ENCODE results near the gene LDLRAD4.

Gene LDLRAD4

DNA sequence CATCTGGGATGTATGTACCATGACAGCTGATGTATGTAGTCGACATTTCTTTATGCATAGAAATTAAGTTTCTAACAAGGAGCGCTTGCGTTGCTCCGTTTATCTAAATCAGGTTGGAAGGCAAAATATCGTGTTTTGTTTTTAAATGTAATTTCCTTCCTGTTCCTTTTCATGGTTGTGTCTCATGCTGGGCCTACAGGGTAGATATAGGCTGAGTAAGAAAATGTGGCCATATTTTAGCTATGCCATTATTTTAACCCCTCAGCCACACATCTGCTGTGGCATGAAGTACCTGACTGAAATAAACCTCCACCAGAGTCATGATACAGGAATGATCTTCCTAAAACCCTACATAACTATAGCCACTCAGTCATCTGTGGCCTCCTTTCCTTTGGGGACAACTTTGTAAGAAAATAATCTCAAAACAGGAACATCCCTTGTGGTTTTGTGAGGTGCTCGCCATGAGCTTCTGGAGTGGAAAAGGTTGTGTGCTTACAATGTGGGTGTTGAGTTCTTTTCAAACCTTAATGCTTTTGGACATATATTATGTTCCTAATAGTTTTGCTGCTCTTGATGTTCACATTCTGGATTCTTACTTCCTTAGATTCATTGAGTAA is 293.5 kb downstream of the LDLRAD4 start:
- Histone ChIP-seq H3K4me3 (ENCODE audit: low read depth in 1 of 5, low read length in 5 of 5) (no peak overlapping the region), H3K36me3 (ENCODE audit: control insufficient read depth in 5 of 5, insufficient read depth in 5 of 5, low read length in 5 of 5) (peaks cover 0 to 8% (median 0%) of the 10 kb centered on the region in 5 donors), H3K27ac (ENCODE audit: low read depth, low read length) (no peak overlapping the region), H3K4me1 (ENCODE audit: control insufficient read depth in 5 of 5, insufficient read depth in 5 of 5, low read length in 5 of 5) (peaks cover 0 to 2% (median 0%) of the 10 kb centered on the region in 5 donors), H3K9ac (ENCODE audit: low read length in 5 of 5) (no peak overlapping the region), H3K9me3 (ENCODE audit: control insufficient read depth in 5 of 5, low read length in 5 of 5) (no peaks in the 10 kb centered on the region), H3K27me3 (ENCODE audit: control insufficient read depth in 5 of 5, insufficient read depth in 4 of 5, low read length in 5 of 5) (no peaks in the 10 kb centered on the region)

DNA sequence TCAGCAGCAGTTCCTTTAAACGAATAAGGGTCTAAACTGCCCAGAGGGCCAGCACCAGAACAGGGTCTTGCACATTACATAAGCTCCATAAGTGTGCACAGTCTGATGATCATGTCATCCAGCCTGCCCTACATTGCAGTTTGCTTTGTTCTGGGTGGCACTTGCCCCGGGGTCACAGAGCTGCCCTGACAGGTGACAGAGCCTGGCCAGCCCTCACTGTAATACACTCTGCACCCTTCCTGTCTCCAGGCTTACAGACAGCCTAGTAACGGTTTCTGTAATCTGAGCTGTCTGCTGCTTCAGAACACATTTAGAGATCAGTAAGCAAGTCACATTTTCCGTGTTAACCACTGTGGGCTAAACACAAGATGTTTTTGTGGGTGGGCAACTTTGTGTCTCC is 294.5 kb downstream of the LDLRAD4 start:
- Histone ChIP-seq H3K4me1 (ENCODE audit: control insufficient read depth in 5 of 5, insufficient read depth in 5 of 5, low read length in 5 of 5) (peaks cover 0 to 2% (median 0%) of the 10 kb centered on the region in 5 donors), H3K36me3 (ENCODE audit: control insufficient read depth in 5 of 5, insufficient read depth in 5 of 5, low read length in 5 of 5) (peaks cover 0 to 10% (median 0%) of the 10 kb centered on the region in 5 donors), H3K27me3 (ENCODE audit: control insufficient read depth in 5 of 5, insufficient read depth in 4 of 5, low read length in 5 of 5) (no peaks in the 10 kb centered on the region), H3K4me3 (ENCODE audit: low read depth in 1 of 5, low read length in 5 of 5) (no peak overlapping the region), H3K9me3 (ENCODE audit: control insufficient read depth in 5 of 5, low read length in 5 of 5) (peaks cover 0 to 2% (median 0%) of the 10 kb centered on the region in 5 donors), H3K9ac (ENCODE audit: low read length in 5 of 5) (no peak overlapping the region), H3K27ac (ENCODE audit: low read depth, low read length) (no peak overlapping the region)

DNA sequence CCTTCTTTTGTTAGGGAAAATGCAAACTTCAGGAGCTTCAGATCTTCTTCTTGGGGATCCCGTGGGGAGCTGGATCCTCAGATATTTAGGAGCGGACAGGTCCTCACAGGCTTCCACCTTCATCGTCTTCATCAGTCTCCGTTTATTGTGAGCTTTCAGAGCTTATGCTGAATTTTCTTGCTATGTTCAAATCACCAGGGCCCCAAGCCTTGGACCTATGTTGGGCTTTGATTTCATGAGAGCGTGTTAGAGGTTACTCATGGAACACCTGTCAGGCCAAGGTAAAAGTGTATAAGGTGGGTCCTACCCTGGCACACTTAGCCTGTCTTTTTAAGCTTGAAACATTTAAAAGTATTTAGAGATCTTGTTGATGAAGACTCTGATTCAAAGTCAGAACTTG is 294.9 kb downstream of the LDLRAD4 start:
- Histone ChIP-seq H3K27ac (ENCODE audit: low read depth, low read length) (no peak overlapping the region), H3K4me3 (ENCODE audit: low read depth in 1 of 5, low read length in 5 of 5) (no peak overlapping the region), H3K36me3 (ENCODE audit: control insufficient read depth in 5 of 5, insufficient read depth in 5 of 5, low read length in 5 of 5) (peaks cover 0 to 10% (median 0%) of the 10 kb centered on the region in 5 donors)

DNA sequence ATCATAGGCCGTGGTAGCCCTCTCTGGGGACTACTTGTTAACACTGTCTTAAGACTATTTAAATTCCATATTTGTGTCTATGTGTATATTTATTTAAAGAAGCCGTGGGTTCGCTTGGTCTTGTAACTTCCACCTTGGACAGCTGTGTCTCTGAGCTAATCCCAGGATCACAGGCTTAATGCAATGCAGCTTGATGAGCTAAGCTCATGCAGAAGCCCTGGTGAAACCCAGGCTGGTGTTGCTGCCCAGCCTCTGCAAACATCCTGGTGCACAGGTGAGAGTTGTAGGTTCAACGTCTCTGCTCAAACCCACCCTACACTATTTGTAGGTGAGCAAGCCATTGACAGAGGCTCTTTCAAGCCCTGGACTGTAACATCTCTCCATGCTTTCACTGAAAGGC is 296.0 kb downstream of the LDLRAD4 start:
- Histone ChIP-seq H3K27ac (ENCODE audit: low read depth, low read length) (no peak overlapping the region), H3K27me3 (ENCODE audit: control insufficient read depth in 5 of 5, insufficient read depth in 4 of 5, low read length in 5 of 5) (no peaks in the 10 kb centered on the region), H3K4me3 (ENCODE audit: low read depth in 1 of 5, low read length in 5 of 5) (no peak overlapping the region), H3K9me3 (ENCODE audit: control insufficient read depth in 5 of 5, low read length in 5 of 5) (peaks cover 0 to 3% (median 0%) of the 10 kb centered on the region in 5 donors), H3K4me1 (ENCODE audit: control insufficient read depth in 5 of 5, insufficient read depth in 5 of 5, low read length in 5 of 5) (peaks cover 0 to 3% (median 2%) of the 10 kb centered on the region in 5 donors), H3K9ac (ENCODE audit: low read length in 5 of 5) (no peak overlapping the region), H3K36me3 (ENCODE audit: control insufficient read depth in 5 of 5, insufficient read depth in 5 of 5, low read length in 5 of 5) (peaks cover 0 to 10% (median 0%) of the 10 kb centered on the region in 5 donors)

More for the DNA sequence above, 294.9 kb downstream of the LDLRAD4 start:
- peaks cover 0 to 2% (median 0%) of the 10 kb centered on the region in 5 donors for H3K4me1 ChIP-seq (ENCODE audit: control insufficient read depth in 5 of 5, insufficient read depth in 5 of 5, low read length in 5 of 5)
- H3K27me3 ChIP-seq (ENCODE audit: control insufficient read depth in 5 of 5, insufficient read depth in 4 of 5, low read length in 5 of 5): no peaks in the 10 kb centered on the region
- no peak overlapping the region for H3K9ac ChIP-seq (ENCODE audit: low read length in 5 of 5)
- H3K9me3 ChIP-seq (ENCODE audit: control insufficient read depth in 5 of 5, low read length in 5 of 5): peaks cover 0 to 3% (median 0%) of the 10 kb centered on the region in 5 donors

DNA sequence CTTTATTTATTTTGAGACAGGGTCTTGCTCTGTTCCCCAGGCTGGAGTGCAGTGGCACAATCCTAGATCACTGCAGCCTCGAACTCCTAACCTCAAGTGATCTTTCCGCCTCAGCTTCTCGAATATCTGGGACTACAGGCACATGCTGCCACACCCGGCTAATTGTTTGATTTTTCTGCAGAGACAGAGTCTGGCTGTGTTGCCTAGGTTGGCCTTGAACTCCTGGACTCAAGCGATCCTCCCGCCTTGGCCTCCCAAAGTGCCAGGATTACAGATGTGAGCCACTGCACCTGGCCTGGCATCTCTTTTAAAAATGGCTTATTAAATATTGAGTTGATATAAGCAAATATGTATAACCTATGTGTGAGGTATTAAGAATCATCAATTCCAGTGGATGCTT is 298.3 kb downstream of the LDLRAD4 start:
- peaks cover 2 to 12% (median 3%) of the 10 kb centered on the region in 5 donors for H3K4me1 ChIP-seq (ENCODE audit: control insufficient read depth in 5 of 5, insufficient read depth in 5 of 5, low read length in 5 of 5)
- H3K36me3 ChIP-seq (ENCODE audit: control insufficient read depth in 5 of 5, insufficient read depth in 5 of 5, low read length in 5 of 5): peaks cover 0 to 10% (median 0%) of the 10 kb centered on the region in 5 donors
- H3K27ac ChIP-seq (ENCODE audit: low read depth, low read length): no peak overlapping the region
- H3K9ac ChIP-seq (ENCODE audit: low read length in 5 of 5): no peak overlapping the region
- H3K9me3 ChIP-seq (ENCODE audit: control insufficient read depth in 5 of 5, low read length in 5 of 5): peaks cover 0 to 3% (median 0%) of the 10 kb centered on the region in 5 donors
- H3K27me3 ChIP-seq (ENCODE audit: control insufficient read depth in 5 of 5, insufficient read depth in 4 of 5, low read length in 5 of 5): no peaks in the 10 kb centered on the region
- H3K4me3 ChIP-seq (ENCODE audit: low read depth in 1 of 5, low read length in 5 of 5): no peak overlapping the region

DNA sequence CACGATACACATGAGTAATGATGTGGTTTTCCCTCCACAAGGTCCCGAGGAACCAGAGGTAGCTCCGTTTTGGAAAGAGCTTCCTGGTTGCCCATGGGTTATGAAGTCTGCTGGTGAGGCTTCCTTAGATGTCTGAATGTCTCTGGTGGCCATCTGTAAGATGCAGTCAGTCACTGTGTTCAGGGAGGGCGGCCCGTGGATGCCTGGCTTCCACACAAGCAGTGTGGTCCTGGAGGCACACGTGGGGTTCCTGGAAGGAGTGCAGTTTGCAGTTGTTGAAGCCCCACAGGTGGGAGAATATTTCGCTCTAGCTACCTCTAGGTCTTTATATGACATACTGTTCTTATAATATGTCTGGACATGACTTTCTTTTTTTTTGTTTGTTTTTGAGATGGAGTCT is 298.8 kb downstream of the LDLRAD4 start:
- H3K9ac ChIP-seq (ENCODE audit: low read length in 5 of 5): no peak overlapping the region
- H3K4me1 ChIP-seq (ENCODE audit: control insufficient read depth in 5 of 5, insufficient read depth in 5 of 5, low read length in 5 of 5): peaks cover 2 to 12% (median 3%) of the 10 kb centered on the region in 5 donors
- no peaks in the 10 kb centered on the region for H3K27me3 ChIP-seq (ENCODE audit: control insufficient read depth in 5 of 5, insufficient read depth in 4 of 5, low read length in 5 of 5)
- no peak overlapping the region for H3K27ac ChIP-seq (ENCODE audit: low read depth, low read length)
- peaks cover 0 to 10% (median 0%) of the 10 kb centered on the region in 5 donors for H3K36me3 ChIP-seq (ENCODE audit: control insufficient read depth in 5 of 5, insufficient read depth in 5 of 5, low read length in 5 of 5)
- peaks cover 0 to 3% (median 0%) of the 10 kb centered on the region in 5 donors for H3K9me3 ChIP-seq (ENCODE audit: control insufficient read depth in 5 of 5, low read length in 5 of 5)
- H3K4me3 ChIP-seq (ENCODE audit: low read depth in 1 of 5, low read length in 5 of 5): no peak overlapping the region

DNA sequence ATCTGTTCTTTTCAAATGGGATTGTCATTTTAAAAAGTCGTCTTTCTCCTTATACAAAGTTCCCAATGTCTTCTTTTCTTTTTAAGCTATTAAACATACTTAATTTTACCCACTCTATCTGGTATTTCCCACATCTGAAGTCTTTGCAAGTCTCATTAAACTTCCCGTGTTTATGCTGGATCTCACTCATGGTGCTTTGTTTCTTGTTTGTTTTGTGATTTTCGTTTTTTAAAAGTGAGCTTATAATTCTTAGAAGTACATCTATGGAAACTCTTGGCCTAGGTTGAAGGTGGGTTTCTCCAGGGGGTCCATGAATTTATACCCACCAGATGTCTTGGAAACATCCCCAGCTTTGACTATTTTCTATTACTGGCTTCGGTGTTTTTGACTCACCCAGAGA is 299.8 kb downstream of the LDLRAD4 start:
- H3K36me3 ChIP-seq (ENCODE audit: control insufficient read depth in 5 of 5, insufficient read depth in 5 of 5, low read length in 5 of 5): peaks cover 0 to 10% (median 0%) of the 10 kb centered on the region in 5 donors
- no peak overlapping the region for H3K4me3 ChIP-seq (ENCODE audit: low read depth in 1 of 5, low read length in 5 of 5)
- H3K27ac ChIP-seq (ENCODE audit: low read depth, low read length): no peak overlapping the region

DNA sequence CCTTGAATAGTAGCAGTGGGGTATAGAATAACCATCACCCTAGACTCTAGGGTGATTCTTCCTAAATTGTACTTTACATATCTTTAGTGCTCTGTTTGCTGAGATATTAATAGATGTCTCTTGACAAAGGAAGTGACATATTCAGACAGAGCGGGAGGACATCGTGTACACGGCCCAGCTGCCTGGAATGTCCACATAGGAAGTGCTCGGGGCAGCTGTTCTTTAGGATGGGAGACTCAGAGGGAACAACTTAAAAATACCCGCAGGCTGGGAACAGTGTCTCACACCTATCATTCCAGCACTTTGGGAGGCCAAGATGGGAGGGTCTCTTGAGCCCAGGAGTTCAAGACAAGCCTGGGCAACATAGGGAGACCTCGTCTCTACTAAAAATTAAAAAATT is 301.7 kb downstream of the LDLRAD4 start:
- H3K27me3 ChIP-seq (ENCODE audit: control insufficient read depth in 5 of 5, insufficient read depth in 4 of 5, low read length in 5 of 5): no peaks in the 10 kb centered on the region
- H3K27ac ChIP-seq (ENCODE audit: low read depth, low read length): no peak overlapping the region
- H3K4me3 ChIP-seq (ENCODE audit: low read depth in 1 of 5, low read length in 5 of 5): no peak overlapping the region
- peaks cover 0 to 3% (median 0%) of the 10 kb centered on the region in 5 donors for H3K9me3 ChIP-seq (ENCODE audit: control insufficient read depth in 5 of 5, low read length in 5 of 5)
- peaks cover 0 to 7% (median 0%) of the 10 kb centered on the region in 5 donors for H3K36me3 ChIP-seq (ENCODE audit: control insufficient read depth in 5 of 5, insufficient read depth in 5 of 5, low read length in 5 of 5)
- peaks cover 0 to 12% (median 3%) of the 10 kb centered on the region in 5 donors for H3K4me1 ChIP-seq (ENCODE audit: control insufficient read depth in 5 of 5, insufficient read depth in 5 of 5, low read length in 5 of 5)
- H3K9ac ChIP-seq (ENCODE audit: low read length in 5 of 5): no peak overlapping the region

More for the DNA sequence above, 299.8 kb downstream of the LDLRAD4 start:
- H3K9me3 ChIP-seq (ENCODE audit: control insufficient read depth in 5 of 5, low read length in 5 of 5): peaks cover 0 to 3% (median 0%) of the 10 kb centered on the region in 5 donors
- H3K4me1 ChIP-seq (ENCODE audit: control insufficient read depth in 5 of 5, insufficient read depth in 5 of 5, low read length in 5 of 5): peaks cover 0 to 12% (median 3%) of the 10 kb centered on the region in 5 donors
- H3K9ac ChIP-seq (ENCODE audit: low read length in 5 of 5): no peak overlapping the region
- no peaks in the 10 kb centered on the region for H3K27me3 ChIP-seq (ENCODE audit: control insufficient read depth in 5 of 5, insufficient read depth in 4 of 5, low read length in 5 of 5)

DNA sequence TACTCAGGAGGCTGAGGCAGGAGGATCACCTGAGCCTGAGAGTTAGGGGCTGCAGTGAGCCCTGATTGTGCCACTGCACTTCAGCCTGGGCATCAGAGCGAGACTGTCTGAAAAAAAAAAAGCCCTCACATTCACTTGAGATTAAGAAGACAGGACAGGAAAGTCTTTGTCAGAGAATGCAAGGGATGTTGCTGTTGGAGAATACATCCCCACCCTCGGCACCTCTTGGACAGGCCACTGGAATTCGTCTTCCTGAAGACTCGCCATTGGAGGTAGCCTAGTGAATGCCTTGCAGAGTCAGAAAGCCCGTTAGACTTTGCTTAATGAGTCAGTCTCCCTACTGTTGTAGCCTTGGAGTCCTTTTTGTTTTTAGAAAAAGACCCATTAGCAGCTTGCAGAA is 302.2 kb downstream of the LDLRAD4 start:
- Histone ChIP-seq H3K4me3 (ENCODE audit: low read depth in 1 of 5, low read length in 5 of 5) (no peak overlapping the region), H3K9ac (ENCODE audit: low read length in 5 of 5) (no peak overlapping the region), H3K36me3 (ENCODE audit: control insufficient read depth in 5 of 5, insufficient read depth in 5 of 5, low read length in 5 of 5) (peaks cover 0 to 9% (median 0%) of the 10 kb centered on the region in 5 donors), H3K27me3 (ENCODE audit: control insufficient read depth in 5 of 5, insufficient read depth in 4 of 5, low read length in 5 of 5) (no peaks in the 10 kb centered on the region), H3K27ac (ENCODE audit: low read depth, low read length) (no peak overlapping the region), H3K4me1 (ENCODE audit: control insufficient read depth in 5 of 5, insufficient read depth in 5 of 5, low read length in 5 of 5) (peaks cover 0 to 12% (median 3%) of the 10 kb centered on the region in 5 donors), H3K9me3 (ENCODE audit: control insufficient read depth in 5 of 5, low read length in 5 of 5) (peaks cover 0 to 3% (median 0%) of the 10 kb centered on the region in 5 donors)

DNA sequence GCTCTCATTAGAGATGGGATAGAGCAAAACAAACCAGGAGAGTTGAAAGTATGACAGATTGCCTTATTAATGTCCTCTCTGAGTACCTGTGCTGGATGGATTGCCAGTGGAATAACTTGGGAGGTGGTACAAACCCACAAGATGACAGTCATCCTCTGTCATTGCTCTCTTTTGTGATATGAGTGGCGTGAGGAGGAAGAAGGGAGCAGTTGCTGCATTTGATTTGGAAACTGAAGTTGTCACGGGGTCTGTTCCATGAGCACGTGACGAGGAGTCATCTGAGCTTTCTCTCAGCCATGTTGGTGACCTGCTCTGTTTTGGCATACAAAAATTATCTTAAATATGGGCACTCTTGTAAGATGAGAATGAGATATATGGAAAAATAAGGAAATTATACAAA is 302.9 kb downstream of the LDLRAD4 start:
- H3K4me3 ChIP-seq (ENCODE audit: low read depth in 1 of 5, low read length in 5 of 5): no peak overlapping the region
- H3K27me3 ChIP-seq (ENCODE audit: control insufficient read depth in 5 of 5, insufficient read depth in 4 of 5, low read length in 5 of 5): no peaks in the 10 kb centered on the region
- no peak overlapping the region for H3K9ac ChIP-seq (ENCODE audit: low read length in 5 of 5)
- H3K27ac ChIP-seq (ENCODE audit: low read depth, low read length): no peak overlapping the region
- peaks cover 0 to 3% (median 0%) of the 10 kb centered on the region in 5 donors for H3K9me3 ChIP-seq (ENCODE audit: control insufficient read depth in 5 of 5, low read length in 5 of 5)
- peaks cover 0 to 6% (median 0%) of the 10 kb centered on the region in 5 donors for H3K36me3 ChIP-seq (ENCODE audit: control insufficient read depth in 5 of 5, insufficient read depth in 5 of 5, low read length in 5 of 5)
- H3K4me1 ChIP-seq (ENCODE audit: control insufficient read depth in 5 of 5, insufficient read depth in 5 of 5, low read length in 5 of 5): peaks cover 0 to 12% (median 3%) of the 10 kb centered on the region in 5 donors
